Thymus (tissue), 14 donors: Measurements from ENCODE around the gene OPN3. TPM values are rescaled to one million over a fixed set of nuclear protein-coding genes. Genes with fewer than 3 reads are reported as not detected.
"Not testable (repeated sequence)": the region's sequence is repeated elsewhere in the genome, so short reads cannot be mapped to it uniquely, and the experiment has no call there.

Source experiments
- DNase-seq, 9 donors: peaks; one replicate each; pipeline ENCODE4 v3.0.0-alpha.2; 2013; ENCODE audit warnings: low spot score in 9 of 9, low read depth in 6 of 9, missing footprints in 1 of 9
- H3K27ac ChIP-seq, 2 donors: one replicate each; pipeline ENCODE4 v1.5.1; 2013; ENCODE audit warnings: control low read depth in 1 of 2, low read depth in 1 of 2, low read length in 1 of 2, mild to moderate bottlenecking in 1 of 2, moderate library complexity in 1 of 2
- H3K27me3 ChIP-seq, 2 donors: one replicate each; pipeline ENCODE4 v1.5.1; 2013; ENCODE audit warnings: low read length in 1 of 2; ENCODE audit not compliant: control insufficient read depth in 2 of 2, insufficient read depth in 1 of 2
- H3K36me3 ChIP-seq, 2 donors: one replicate each; pipeline ENCODE4 v1.5.1; 2013; ENCODE audit warnings: low read length in 1 of 2, mild to moderate bottlenecking in 1 of 2, moderate library complexity in 1 of 2; ENCODE audit not compliant: control insufficient read depth in 2 of 2, insufficient read depth in 2 of 2
- H3K4me1 ChIP-seq, 2 donors: one replicate each; pipeline ENCODE4 v1.5.1; 2013; ENCODE audit warnings: low read length in 2 of 2; ENCODE audit not compliant: control insufficient read depth in 2 of 2, insufficient read depth in 2 of 2
- H3K4me3 ChIP-seq, 2 donors: one replicate each; pipeline ENCODE4 v1.5.1; 2013; ENCODE audit warnings: low read length in 2 of 2, control low read depth in 1 of 2, mild to moderate bottlenecking in 1 of 2
- H3K9me3 ChIP-seq, 2 donors: one replicate each; pipeline ENCODE4 v1.5.1; 2013; ENCODE audit warnings: low read length in 1 of 2, mild to moderate bottlenecking in 1 of 2; ENCODE audit not compliant: control insufficient read depth in 2 of 2, insufficient read depth in 1 of 2
- WGBS: extraction: QIAGEN DNeasy Blood & Tissue Kit; methylation state at CpG from one replicate; pipeline ENCODE4 v1.1.7; 2013; 5-methylcytosine and 5-hydroxymethylcytosine counted together
- long read RNA-seq, 10 donors: transcript quantifications; one replicate each; lab custom pipeline, GENCODE V29; 2026
- polyA plus RNA-seq: library from polyadenylated mRNA; stranded (reverse); fragments of 200-250 nt; gene quantifications from one replicate; pipeline ENCODE4 v1.2.3, GENCODE V29; 2013
- total RNA-seq: library from RNA; stranded (reverse); fragments of 120-200 nt; gene quantifications from one replicate; pipeline ENCODE4 v1.2.4, GENCODE V29; 2013
- donor health status: healthy.

The OPN3 gene
- 15.5 TPM for total RNA-seq
- polyA plus RNA-seq = 17.7 TPM
- long read RNA-seq, donor 1, partial matches to known transcripts = 0 of 2 reads
- long read RNA-seq, donor 1, other reads (novel, unspliced or antisense) = 0 of 2 reads
- long read RNA-seq, donor 2, transcript OPN3-201 (4 exons, 2,620 nt) = major isoform, 11 of 18 reads
- long read RNA-seq, donor 2, transcript OPN3-206 (3 exons, 1,816 nt) = minor isoform, 6 of 18 reads
- long read RNA-seq, donor 2, partial matches to known transcripts = 0 of 18 reads
- long read RNA-seq, donor 2, other reads (novel, unspliced or antisense) = 0 of 18 reads
- long read RNA-seq, donor 3, transcript OPN3-206 (3 exons, 1,816 nt) = major isoform, 7 of 13 reads
- long read RNA-seq, donor 3, transcript OPN3-201 (4 exons, 2,620 nt) = minor isoform, 5 of 13 reads
- long read RNA-seq, donor 3, partial matches to known transcripts = 0 of 13 reads
- long read RNA-seq, donor 3, other reads (novel, unspliced or antisense) = 0 of 13 reads
- long read RNA-seq, donor 4, partial matches to known transcripts = 0 of 5 reads
- long read RNA-seq, donor 4, other reads (novel, unspliced or antisense) = 0 of 5 reads
- long read RNA-seq, donor 5, transcript OPN3-201 (4 exons, 2,620 nt) = major isoform, 11 of 38 reads
- long read RNA-seq, donor 5, transcript OPN3-206 (3 exons, 1,816 nt) = minor isoform, 9 of 38 reads
- long read RNA-seq, donor 5, partial matches to known transcripts = 17 of 38 reads
- long read RNA-seq, donor 5, other reads (novel, unspliced or antisense) = 0 of 38 reads
- long read RNA-seq, donor 6, transcript OPN3-206 (3 exons, 1,816 nt) = major isoform, 6 of 10 reads
- long read RNA-seq, donor 6, partial matches to known transcripts = 0 of 10 reads
- long read RNA-seq, donor 6, other reads (novel, unspliced or antisense) = 0 of 10 reads
- long read RNA-seq, donor 7, transcript OPN3-201 (4 exons, 2,620 nt) = minor isoform, 5 of 12 reads
- long read RNA-seq, donor 7, transcript OPN3-206 (3 exons, 1,816 nt) = major isoform, 7 of 12 reads
- long read RNA-seq, donor 7, partial matches to known transcripts = 0 of 12 reads
- long read RNA-seq, donor 7, other reads (novel, unspliced or antisense) = 0 of 12 reads
- long read RNA-seq, donor 8, partial matches to known transcripts = 0 of 3 reads
- long read RNA-seq, donor 8, other reads (novel, unspliced or antisense) = 0 of 3 reads
- long read RNA-seq, donor 9 = 0 reads
- long read RNA-seq, donor 10, transcript OPN3-206 (3 exons, 1,816 nt) = major isoform, 11 of 12 reads
- long read RNA-seq, donor 10, partial matches to known transcripts = 0 of 12 reads
- long read RNA-seq, donor 10, other reads (novel, unspliced or antisense) = 0 of 12 reads

- peak within 1 kb of the TSS; percentile 88 to 90 for H3K4me3 ChIP-seq
- no peaks in the 10 kb centered on the region for H3K27me3 ChIP-seq
- H3K36me3 ChIP-seq = peaks cover 0 to 2% of the 10 kb centered on the region in 2 donors
- H3K9me3 ChIP-seq = no peaks in the 10 kb centered on the region
- H3K27ac ChIP-seq = peak within 1 kb of the TSS; percentile 68 to 73
- 7% methylated on average over 81 of the region's 81 CpGs for WGBS
- H3K4me1 ChIP-seq = peaks cover 11 to 20% of the 10 kb centered on the region in 2 donors
- peak; percentile 46 to 91 (median 82) for DNase-seq
Measured at GRCh38 chr1:241640149-241640866, at the start of gene OPN3, which contains the start of gene CHML. Gene OPN3, minus strand, starts transcription at chr1:241640369. Its CDS starts 115 bp downstream, at chr1:241640254. Gene CHML, minus strand, starts transcription at chr1:241640369. Its CDS starts 4,603 bp downstream, at chr1:241635766.

DNA sequence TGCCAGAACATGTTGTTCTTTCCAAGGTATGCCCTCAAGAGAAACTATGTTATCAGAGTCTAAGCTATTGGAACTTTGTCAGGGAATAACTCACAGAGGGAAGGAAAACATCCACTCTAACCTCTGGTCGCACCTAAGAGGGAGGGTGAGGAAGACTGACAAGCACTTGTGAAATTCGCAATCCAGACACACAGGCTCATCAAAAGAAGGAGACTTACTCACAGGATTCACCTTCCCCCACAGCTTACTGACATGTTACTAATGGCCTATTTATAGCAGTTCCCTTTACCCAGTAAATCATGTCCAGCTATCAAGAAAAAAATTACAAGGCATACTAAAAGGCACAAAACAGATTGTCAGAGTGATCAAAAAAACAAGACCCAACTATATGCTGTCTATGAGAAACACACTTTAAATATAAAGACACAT lies 48.8 kb upstream of the OPN3 start:
- H3K27me3 ChIP-seq = no peaks in the 10 kb centered on the region
- H3K4me3 ChIP-seq = no peak overlapping the region
- no peaks in the 10 kb centered on the region for H3K36me3 ChIP-seq
- no peak overlapping the region for H3K27ac ChIP-seq
- H3K9me3 ChIP-seq = no peaks in the 10 kb centered on the region
- DNase-seq = no peak
- no peaks in the 10 kb centered on the region for H3K4me1 ChIP-seq
- WGBS = 54% methylated on average over 2 of the region's 2 CpGs

DNA sequence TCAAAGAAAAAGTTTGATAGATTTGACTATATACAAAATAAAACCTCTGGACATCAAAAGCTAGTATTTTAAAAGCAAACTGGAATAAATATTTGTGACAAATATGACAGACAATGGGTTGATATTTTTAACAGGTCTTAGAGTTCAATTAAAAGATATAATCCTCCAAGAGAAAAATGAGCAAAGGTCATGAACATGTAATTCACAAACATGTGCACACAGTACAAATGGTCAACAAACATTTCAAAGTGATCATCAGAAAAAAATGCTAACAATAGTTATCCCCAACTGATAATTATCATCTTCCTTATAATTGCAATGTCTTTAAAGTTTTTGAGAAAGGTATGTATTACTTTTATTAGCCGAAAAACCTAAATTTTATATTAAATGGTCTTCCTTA lies 43.9 kb upstream of the OPN3 start:
- DNase-seq = no peak
- WGBS = 97% methylated on average over 1 of the region's 1 CpG
- no peaks in the 10 kb centered on the region for H3K36me3 ChIP-seq
- H3K9me3 ChIP-seq = no peaks in the 10 kb centered on the region
- no peak overlapping the region for H3K27ac ChIP-seq
- no peak overlapping the region for H3K4me3 ChIP-seq
- H3K4me1 ChIP-seq = peaks cover 0 to 2% of the 10 kb centered on the region in 2 donors
- H3K27me3 ChIP-seq = no peaks in the 10 kb centered on the region

- DNase-seq = no peak
- WGBS = 96% methylated on average over 2 of the region's 2 CpGs
Measured at GRCh38 chr1:241682921-241683320, 42.8 kb upstream of the OPN3 start.

GRCh38 chr1:241681861-241682448 lies 41.8 kb upstream of the OPN3 start:
- not testable (repeated sequence) for H3K27me3 ChIP-seq, H3K36me3 ChIP-seq, H3K4me3 ChIP-seq, H3K27ac ChIP-seq, DNase-seq, H3K9me3 ChIP-seq
- peaks cover 5 to 14% of the 10 kb centered on the region in 2 donors for H3K4me1 ChIP-seq
- 82% methylated on average over 4 of the region's 4 CpGs for WGBS

More at GRCh38 chr1:241682921-241683320, 42.8 kb upstream of the OPN3 start:
- Histone ChIP-seq H3K36me3 (no peaks in the 10 kb centered on the region), H3K27ac (no peak overlapping the region), H3K4me3 (no peak overlapping the region), H3K9me3 (no peaks in the 10 kb centered on the region), H3K4me1 (peaks cover 0 to 8% of the 10 kb centered on the region in 2 donors), H3K27me3 (no peaks in the 10 kb centered on the region)

GRCh38 chr1:241679961-241680360 lies 39.8 kb upstream of the OPN3 start:
- Histone ChIP-seq H3K36me3 (no peaks in the 10 kb centered on the region), H3K27me3 (no peaks in the 10 kb centered on the region), H3K9me3 (no peaks in the 10 kb centered on the region), H3K27ac (no peak overlapping the region), H3K4me3 (no peak overlapping the region), H3K4me1 (peaks cover 9 to 21% of the 10 kb centered on the region in 2 donors)
- 76% methylated on average over 3 of the region's 3 CpGs for WGBS
- DNase-seq = no peak

- H3K9me3 ChIP-seq = no peaks in the 10 kb centered on the region
- H3K27ac ChIP-seq = no peak overlapping the region
- WGBS = 97% methylated on average over 4 of the region's 4 CpGs
- H3K36me3 ChIP-seq = no peaks in the 10 kb centered on the region
- no peak overlapping the region for H3K4me3 ChIP-seq
- peaks cover 9 to 21% of the 10 kb centered on the region in 2 donors for H3K4me1 ChIP-seq
- H3K27me3 ChIP-seq = no peaks in the 10 kb centered on the region
- no peak for DNase-seq
Measured at GRCh38 chr1:241679404-241679803, 39.2 kb upstream of the OPN3 start.

DNA sequence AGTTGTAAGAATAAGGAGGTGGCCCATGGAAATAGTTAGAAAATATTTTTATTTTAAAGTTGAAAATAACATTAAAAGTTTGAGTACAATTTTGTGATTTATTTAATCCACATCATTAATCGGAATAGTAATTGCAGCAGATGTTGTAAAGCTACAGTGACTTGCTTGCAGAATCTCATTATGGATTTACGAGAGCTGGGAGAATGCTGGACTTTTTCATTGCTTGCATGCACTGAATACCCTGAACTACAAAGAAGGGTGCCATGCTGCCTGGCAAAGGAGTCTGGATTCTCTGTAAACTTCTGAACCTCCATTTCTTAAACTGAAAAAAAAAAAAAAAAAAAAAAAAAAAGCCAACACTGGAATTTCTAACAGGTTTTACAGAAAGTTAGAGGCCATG lies 38.4 kb upstream of the OPN3 start:
- Histone ChIP-seq H3K9me3 (no peaks in the 10 kb centered on the region), H3K36me3 (no peaks in the 10 kb centered on the region), H3K4me1 (peaks cover 9 to 21% of the 10 kb centered on the region in 2 donors), H3K4me3 (no peak overlapping the region), H3K27me3 (no peaks in the 10 kb centered on the region), H3K27ac (no peak overlapping the region)
- 96% methylated on average over 2 of the region's 2 CpGs for WGBS
- DNase-seq = no peak
